GM12865 (cell line): ENCODE results near the gene GPR25.

ENCODE experiments used
- DNase-seq: peaks from one replicate; pipeline ENCODE4 v3.0.0; 2010; ENCODE audit warnings: low read depth
- H3K4me3 ChIP-seq: 2 replicates; pipeline ENCODE4 v1.5.1; 2011; ENCODE audit warnings: mild to moderate bottlenecking, low read depth, low read length, control low read depth
- CTCF ChIP-seq: IDR thresholded peaks from 2 replicates; pipeline ENCODE4 v1.5.1; 2011; ENCODE audit warnings: low read length, control low read depth, low read depth, inconsistent platforms; ENCODE audit not compliant: insufficient read depth; ENCODE audit errors: missing control alignments

Gene GPR25

DNA sequence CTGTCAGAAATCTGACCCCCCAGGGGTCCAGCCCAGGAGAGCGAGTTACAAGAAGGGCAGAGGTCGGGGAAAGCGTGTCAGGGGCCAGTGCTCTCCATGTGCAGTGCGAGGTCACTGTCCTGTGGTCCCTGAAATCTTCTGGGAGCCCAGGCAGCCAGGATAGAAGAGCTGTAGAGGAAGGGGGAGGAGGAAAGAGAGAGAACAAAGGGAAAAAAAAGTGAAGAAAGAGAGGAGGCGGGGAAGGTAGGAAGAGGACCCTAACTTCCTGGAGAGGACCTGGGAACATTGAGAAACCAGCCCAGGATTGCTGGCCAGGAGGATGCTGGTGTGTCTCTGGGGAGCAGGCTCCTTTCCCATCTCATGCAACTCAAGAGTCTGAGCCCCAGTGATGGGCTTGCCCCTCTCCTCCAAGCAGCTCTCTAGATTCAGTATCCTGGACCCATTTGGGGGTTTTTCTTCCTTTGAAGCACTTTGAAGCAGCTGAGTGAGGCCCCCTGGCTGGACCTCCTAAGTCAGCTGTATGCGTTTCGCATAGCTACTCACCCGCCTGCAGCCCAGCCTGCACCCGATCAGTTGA, 15.1 kb downstream of the GPR25 start:
- DNase-seq: no peak
- no peak for TF ChIP-seq CTCF
- H3K4me3 ChIP-seq: peak overlapping the region; percentile 34

- peak; percentile 95 for DNase-seq
- no peak for TF ChIP-seq CTCF
- peak overlapping the region; percentile 34 for H3K4me3 ChIP-seq
Observed at GRCh38 chr1:200888349-200888838, 15.6 kb downstream of the GPR25 start.

- DNase-seq: peak; percentile 38
- TF ChIP-seq CTCF: no peak
- H3K4me3 ChIP-seq: no peak overlapping the region
Observed at GRCh38 chr1:200889571-200889970, 16.8 kb downstream of the GPR25 start.

DNA sequence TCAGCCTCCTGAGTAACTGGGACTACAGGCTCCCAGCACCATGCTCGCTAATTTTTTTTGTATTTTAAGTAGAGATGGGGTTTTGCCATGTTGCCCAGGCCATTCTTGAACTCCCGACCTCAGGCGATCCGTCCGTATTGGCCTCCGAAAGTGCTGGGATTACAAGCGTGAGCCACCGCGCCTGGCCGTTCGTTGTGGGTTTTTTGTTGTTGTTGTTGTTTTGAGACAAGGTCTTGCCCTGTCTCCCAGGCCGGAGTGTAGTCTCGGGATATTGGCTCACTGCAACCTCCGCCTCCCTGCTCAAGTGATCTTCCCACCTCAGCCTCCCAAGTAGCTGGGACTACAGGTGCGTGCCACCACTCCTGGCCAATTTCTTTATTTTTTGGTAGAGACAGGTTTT, 17.2 kb downstream of the GPR25 start:
- TF ChIP-seq CTCF: no peak
- H3K4me3 ChIP-seq: no peak overlapping the region
- DNase-seq: no peak

DNA sequence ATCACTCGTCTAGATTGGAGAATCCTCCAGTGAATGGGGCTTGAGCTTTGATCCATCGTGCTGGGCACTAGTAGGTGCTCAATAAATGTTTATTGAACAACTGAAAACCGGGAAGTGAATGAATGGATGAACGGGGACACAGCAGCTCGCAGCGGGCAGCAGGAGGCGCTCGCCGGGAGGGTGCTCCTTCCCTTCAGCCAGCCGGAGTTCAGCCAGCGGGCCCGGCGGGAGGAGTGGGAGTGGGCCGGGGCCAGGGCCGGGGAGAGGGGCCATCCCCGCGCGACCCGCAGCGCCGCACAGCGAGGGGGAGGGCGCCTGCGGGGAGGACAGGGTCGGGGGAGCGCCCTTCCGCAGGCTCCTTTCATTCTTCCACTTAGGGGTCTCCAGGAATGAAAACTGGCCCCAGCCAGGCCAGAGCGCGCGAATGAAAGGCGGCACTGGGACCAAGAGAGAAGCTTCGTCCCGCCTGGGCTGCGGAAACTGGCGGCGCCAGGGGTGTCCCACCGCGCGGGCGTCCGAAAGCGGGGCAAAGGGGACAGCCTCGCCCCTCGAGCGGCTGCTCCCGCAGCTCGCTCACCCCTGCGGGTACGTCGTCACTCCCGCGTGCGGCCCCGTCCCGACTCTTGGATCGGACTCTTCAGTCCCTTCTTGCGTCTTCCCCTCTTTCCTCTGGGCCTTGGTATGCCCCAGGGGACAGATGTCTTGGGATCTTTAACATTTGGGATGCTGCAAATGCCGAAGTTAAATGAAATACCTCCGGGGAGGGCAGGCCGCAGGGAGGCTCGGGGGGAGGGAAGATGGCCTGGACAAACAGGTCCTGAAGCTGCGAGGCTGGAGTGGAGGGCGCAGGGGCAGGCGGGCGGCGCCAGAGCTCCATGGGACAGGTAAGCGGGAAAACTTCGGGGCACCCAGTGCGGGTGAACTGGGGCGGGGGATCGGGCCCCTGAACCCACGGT, 18.3 kb downstream of the GPR25 start:
- peak; percentile 67 for DNase-seq
- TF ChIP-seq CTCF: peak; percentile 69
- peak overlapping the region; percentile 70 for H3K4me3 ChIP-seq

DNA sequence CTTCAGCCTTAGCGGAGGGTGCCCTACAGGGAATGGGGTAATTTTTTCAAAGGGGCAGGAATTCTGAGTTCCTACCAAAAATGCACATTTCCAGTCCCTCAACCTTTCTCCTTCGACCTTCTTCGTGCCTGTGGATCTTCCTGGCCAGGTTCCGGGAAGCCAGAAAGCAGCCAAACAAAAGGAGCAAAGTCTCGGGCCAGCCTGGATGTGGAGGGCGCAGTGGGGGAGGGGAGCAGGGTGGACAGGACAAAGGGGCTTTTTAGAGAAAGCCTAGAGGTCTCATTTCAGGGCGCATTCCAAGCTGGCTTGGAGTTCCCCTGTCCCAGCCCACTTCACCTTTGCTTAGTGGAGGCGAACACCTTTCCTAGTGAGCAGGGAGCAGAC, 19.0 kb downstream of the GPR25 start:
- no peak for DNase-seq
- peak overlapping the region; percentile 70 for H3K4me3 ChIP-seq
- no peak for TF ChIP-seq CTCF

DNA sequence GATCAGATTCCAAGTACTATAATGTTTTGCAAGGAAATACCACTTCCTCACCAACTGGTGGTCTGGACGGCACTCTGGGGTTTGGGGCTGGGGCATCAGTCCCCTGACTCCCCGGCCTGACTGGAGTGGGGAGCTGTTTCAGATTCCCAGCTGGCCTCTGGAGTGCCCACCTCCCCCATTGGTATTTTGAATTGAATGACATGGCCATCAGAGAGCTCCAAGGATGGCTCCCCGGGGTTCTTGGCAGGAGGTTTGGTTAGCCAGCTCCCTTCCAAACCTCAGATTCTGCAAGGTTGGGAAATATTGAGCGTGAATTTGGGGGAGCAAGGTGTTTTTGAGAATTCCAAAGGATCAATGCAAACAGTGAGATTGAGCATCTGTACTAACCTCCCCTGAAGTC, 19.8 kb downstream of the GPR25 start:
- DNase-seq: no peak
- peak overlapping the region; percentile 70 for H3K4me3 ChIP-seq
- no peak for TF ChIP-seq CTCF
